ENCODE results near the gene CRELD2. TPM values are rescaled to one million over a fixed set of nuclear protein-coding genes. Genes with fewer than 3 reads are reported as not detected.

CRELD2 gene
- total and polyA plus RNA-seq, 2 of the 13 experiments (the other 11 are each of a cell fraction or from before 2014, with no cell fraction given) = 17.2 to 44.7 TPM

- no peak overlapping the region for H3K4me2 ChIP-seq (ENCODE audit: low read depth, low read length)
- H3K9me3 ChIP-seq (ENCODE audit: low read length) = no peaks in the 10 kb centered on the region
- ATAC-seq (no peak), FAIRE-seq (no peak), DNase-seq (ENCODE audit: low spot score) (no peak)
- in situ Hi-C loops (cut with HindIII; ENCODE audit: extremely low pct_ligation_motif_present, low pct_unique_long_range_greater_than_20kb) = no loop called here
- H3K9ac ChIP-seq (ENCODE audit: insufficient read depth, low read depth, low read length) = no peak overlapping the region
- no peaks in the 10 kb centered on the region for H4K20me1 ChIP-seq (ENCODE audit: insufficient read depth, low read length)
- no peak overlapping the region for H3K4me3 ChIP-seq (replicated peaks in 1 of 3; ENCODE audit: insufficient read depth in 1 of 3, low read depth in 2 of 3, low read length in 3 of 3)
- H2AFZ ChIP-seq (ENCODE audit: low read length) = no peak overlapping the region
- ChIA-PET CTCF (ENCODE audit: low intra/inter-chr PET ratio, low total read pairs) (no interaction called here), POLR2A (no interaction called here)
- peaks cover 10% of the 10 kb centered on the region for H3K79me2 ChIP-seq (ENCODE audit: insufficient read depth, low read length)
- H3K27me3 ChIP-seq (ENCODE audit: control insufficient read depth in 1 of 2, insufficient read depth in 2 of 2, low read length in 2 of 2) = no peaks in the 10 kb centered on the region
- no TSS peak for BruUV-seq (replicated peaks)
- no peak overlapping the region for H3K27ac ChIP-seq (ENCODE audit: extremely low read length, insufficient read depth, low read length)
- H3K4me1 ChIP-seq (ENCODE audit: insufficient read depth, low read length) = peaks cover 28% of the 10 kb centered on the region
- intact Hi-C loops (cut with micrococcal nuclease; ENCODE audit: unreplicated experiment) = no loop called here
- peaks cover 4 to 22% of the 10 kb centered on the region in 2 experiments; a peak in 3 of 5 replicates for H3K36me3 ChIP-seq (replicated peaks in 1 of 2; ENCODE audit: control insufficient read depth in 1 of 2, insufficient read depth in 2 of 2, low read length in 2 of 2)
- 89% methylated on average over 7 of the region's 12 CpGs for WGBS (ENCODE audit: low lambda C conversion rate)
- TF ChIP-seq ZNF101 (CRISPR knock-in tag; IDR thresholded peaks at IDR 0.05; ENCODE audit: borderline replicate concordance, low read depth) (no peak), ATF6 (CRISPR knock-in tag; conservative IDR thresholded peaks at IDR 0.05) (no peak), KDM5B (CRISPR knock-in tag; IDR thresholded peaks at IDR 0.05; ENCODE audit: borderline replicate concordance) (no peak), HNRNPH1 (optimal IDR thresholded peaks at IDR 0.05; ENCODE audit: low read depth, low read length) (no peak), ERF (CRISPR knock-in tag; IDR thresholded peaks at IDR 0.05) (no peak), HBP1 (CRISPR knock-in tag; IDR thresholded peaks at IDR 0.05; ENCODE audit: low read depth) (no peak), SOX5 (CRISPR knock-in tag; IDR thresholded peaks at IDR 0.05; ENCODE audit: borderline replicate concordance) (no peak), ZNF367 (CRISPR knock-in tag; IDR thresholded peaks at IDR 0.05; ENCODE audit: borderline replicate concordance) (no peak), PRDM10 (CRISPR knock-in tag; IDR thresholded peaks at IDR 0.05; ENCODE audit: low read depth) (no peak), FOXA3 (CRISPR knock-in tag; IDR thresholded peaks at IDR 0.05) (no peak), MEIS2 (CRISPR knock-in tag; IDR thresholded peaks at IDR 0.05) (no peak), HNF4A (CRISPR knock-in tag; IDR thresholded peaks at IDR 0.05) (no peak), IKZF1 (IDR thresholded peaks at IDR 0.05) (no peak), FOXA1 (IDR thresholded peaks at IDR 0.05) (no peak), FOXA1 (CRISPR knock-in tag; IDR thresholded peaks at IDR 0.05) (no peak), IRX3 (CRISPR knock-in tag; IDR thresholded peaks at IDR 0.05; ENCODE audit: borderline replicate concordance, low read depth) (no peak), ZKSCAN5 (CRISPR knock-in tag; IDR thresholded peaks at IDR 0.05) (no peak), ZNF670 (CRISPR knock-in tag; IDR thresholded peaks at IDR 0.05; ENCODE audit: borderline replicate concordance) (no peak)
Measured at GRCh38 chr22:49914256-49914655, 4.2 kb upstream of the CRELD2 start.

All from HepG2 (cell line).